ENCODE measurements around the gene RFX1.

GRCh38 chr19:13952931-13953531, 53.1 kb downstream of the RFX1 start:
- TF ChIP-seq CBX2 (IDR thresholded peaks at IDR 0.05; ENCODE audit: low read depth, low read length): no peak
- TF ChIP-seq CBX2 (CRISPR knock-in tag; IDR thresholded peaks at IDR 0.05; ENCODE audit: low read depth): no peak
- TF ChIP-seq PITX1 (CRISPR knock-in tag; IDR thresholded peaks at IDR 0.05): no peak
- no peak for TF ChIP-seq MTA3 (CRISPR knock-in tag; IDR thresholded peaks at IDR 0.05)
- TF ChIP-seq FOXM1 (CRISPR knock-in tag; IDR thresholded peaks at IDR 0.05): no peak
- no peak for TF ChIP-seq SP1 (IDR thresholded peaks at IDR 0.05)
- TF ChIP-seq SP1 (CRISPR knock-in tag; IDR thresholded peaks at IDR 0.05): no peak
- TF ChIP-seq PAWR (CRISPR knock-in tag; IDR thresholded peaks at IDR 0.05; ENCODE audit: borderline replicate concordance): no peak
- peak; percentile 41 for TF ChIP-seq CTCF (CRISPR knock-in tag; IDR thresholded peaks at IDR 0.05)
- TF ChIP-seq, protein P1, sequence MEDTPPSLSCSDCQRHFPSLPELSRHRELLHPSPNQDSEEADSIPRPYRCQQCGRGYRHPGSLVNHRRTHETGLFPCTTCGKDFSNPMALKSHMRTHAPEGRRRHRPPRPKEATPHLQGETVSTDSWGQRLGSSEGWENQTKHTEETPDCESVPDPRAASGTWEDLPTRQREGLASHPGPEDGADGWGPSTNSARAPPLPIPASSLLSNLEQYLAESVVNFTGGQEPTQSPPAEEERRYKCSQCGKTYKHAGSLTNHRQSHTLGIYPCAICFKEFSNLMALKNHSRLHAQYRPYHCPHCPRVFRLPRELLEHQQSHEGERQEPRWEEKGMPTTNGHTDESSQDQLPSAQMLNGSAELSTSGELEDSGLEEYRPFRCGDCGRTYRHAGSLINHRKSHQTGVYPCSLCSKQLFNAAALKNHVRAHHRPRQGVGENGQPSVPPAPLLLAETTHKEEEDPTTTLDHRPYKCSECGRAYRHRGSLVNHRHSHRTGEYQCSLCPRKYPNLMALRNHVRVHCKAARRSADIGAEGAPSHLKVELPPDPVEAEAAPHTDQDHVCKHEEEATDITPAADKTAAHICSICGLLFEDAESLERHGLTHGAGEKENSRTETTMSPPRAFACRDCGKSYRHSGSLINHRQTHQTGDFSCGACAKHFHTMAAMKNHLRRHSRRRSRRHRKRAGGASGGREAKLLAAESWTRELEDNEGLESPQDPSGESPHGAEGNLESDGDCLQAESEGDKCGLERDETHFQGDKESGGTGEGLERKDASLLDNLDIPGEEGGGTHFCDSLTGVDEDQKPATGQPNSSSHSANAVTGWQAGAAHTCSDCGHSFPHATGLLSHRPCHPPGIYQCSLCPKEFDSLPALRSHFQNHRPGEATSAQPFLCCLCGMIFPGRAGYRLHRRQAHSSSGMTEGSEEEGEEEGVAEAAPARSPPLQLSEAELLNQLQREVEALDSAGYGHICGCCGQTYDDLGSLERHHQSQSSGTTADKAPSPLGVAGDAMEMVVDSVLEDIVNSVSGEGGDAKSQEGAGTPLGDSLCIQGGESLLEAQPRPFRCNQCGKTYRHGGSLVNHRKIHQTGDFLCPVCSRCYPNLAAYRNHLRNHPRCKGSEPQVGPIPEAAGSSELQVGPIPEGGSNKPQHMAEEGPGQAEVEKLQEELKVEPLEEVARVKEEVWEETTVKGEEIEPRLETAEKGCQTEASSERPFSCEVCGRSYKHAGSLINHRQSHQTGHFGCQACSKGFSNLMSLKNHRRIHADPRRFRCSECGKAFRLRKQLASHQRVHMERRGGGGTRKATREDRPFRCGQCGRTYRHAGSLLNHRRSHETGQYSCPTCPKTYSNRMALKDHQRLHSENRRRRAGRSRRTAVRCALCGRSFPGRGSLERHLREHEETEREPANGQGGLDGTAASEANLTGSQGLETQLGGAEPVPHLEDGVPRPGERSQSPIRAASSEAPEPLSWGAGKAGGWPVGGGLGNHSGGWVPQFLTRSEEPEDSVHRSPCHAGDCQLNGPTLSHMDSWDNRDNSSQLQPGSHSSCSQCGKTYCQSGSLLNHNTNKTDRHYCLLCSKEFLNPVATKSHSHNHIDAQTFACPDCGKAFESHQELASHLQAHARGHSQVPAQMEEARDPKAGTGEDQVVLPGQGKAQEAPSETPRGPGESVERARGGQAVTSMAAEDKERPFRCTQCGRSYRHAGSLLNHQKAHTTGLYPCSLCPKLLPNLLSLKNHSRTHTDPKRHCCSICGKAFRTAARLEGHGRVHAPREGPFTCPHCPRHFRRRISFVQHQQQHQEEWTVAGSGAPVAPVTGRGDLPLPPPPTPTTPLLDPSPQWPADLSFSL (CRISPR knock-in tag; IDR thresholded peaks at IDR 0.05): no peak
- TF ChIP-seq POLR2AphosphoS2 (IDR thresholded peaks at IDR 0.05; ENCODE audit: low read depth, low read length): no peak
- no peak for TF ChIP-seq GATAD2A (CRISPR knock-in tag; IDR thresholded peaks at IDR 0.05)
- TF ChIP-seq ZHX1 (CRISPR knock-in tag; IDR thresholded peaks at IDR 0.05; ENCODE audit: low read depth): no peak
- TF ChIP-seq FOXK1 (CRISPR knock-in tag; IDR thresholded peaks at IDR 0.05; ENCODE audit: borderline replicate concordance, low read depth): no peak
- no peak for TF ChIP-seq ZNF83 (CRISPR knock-in tag; IDR thresholded peaks at IDR 0.05; ENCODE audit: borderline replicate concordance)
